Raji (cell line): ENCODE measurements around the gene NPLOC4.

Experiments
- POLR2A ChIP-seq: IDR thresholded peaks from 2 replicates; pipeline ENCODE4 v1.6.1; 2011; ENCODE audit warnings: low read depth, low read length, control low read depth; ENCODE audit not compliant: insufficient read depth

NPLOC4 gene

GRCh38 chr17:81615401-81615930 is 21.4 kb downstream of the NPLOC4 start:
- TF ChIP-seq POLR2A, result no peak

GRCh38 chr17:81612172-81612970 is 24.5 kb downstream of the NPLOC4 start:
- TF ChIP-seq POLR2A, result no peak

- no peak for TF ChIP-seq POLR2A
Measured at GRCh38 chr17:81609541-81610311, 27.2 kb downstream of the NPLOC4 start.

- TF ChIP-seq POLR2A, result no peak
Measured at GRCh38 chr17:81608605-81609004, 28.3 kb downstream of the NPLOC4 start.

- no peak for TF ChIP-seq POLR2A
Measured at GRCh38 chr17:81608082-81608481, 28.8 kb downstream of the NPLOC4 start.

- no peak for TF ChIP-seq POLR2A
Measured at GRCh38 chr17:81607431-81607830, 29.5 kb downstream of the NPLOC4 start.

GRCh38 chr17:81603846-81604610 is 32.9 kb downstream of the NPLOC4 start:
- no peak for TF ChIP-seq POLR2A

GRCh38 chr17:81601525-81602120 is 35.3 kb downstream of the NPLOC4 start:
- no peak for TF ChIP-seq POLR2A

GRCh38 chr17:81599719-81600486 is 37.0 kb downstream of the NPLOC4 start:
- TF ChIP-seq POLR2A, result no peak

- TF ChIP-seq POLR2A, result no peak
Measured at GRCh38 chr17:81593105-81593871, 43.6 kb downstream of the NPLOC4 start.

GRCh38 chr17:81591971-81592370 is 44.9 kb downstream of the NPLOC4 start:
- no peak for TF ChIP-seq POLR2A

- TF ChIP-seq POLR2A, result no peak
Measured at GRCh38 chr17:81590121-81590520, 46.8 kb downstream of the NPLOC4 start.

- TF ChIP-seq POLR2A, result no peak
Measured at GRCh38 chr17:81589612-81590011, 47.3 kb downstream of the NPLOC4 start.
